HG02798 (cell line): ENCODE results near the gene CALN1.
"Not testable (repeated sequence)": the region's sequence is repeated elsewhere in the genome, so short reads cannot be mapped to it uniquely, and the experiment has no call there.

Source experiments
- ATAC-seq: cut with Tn5 transposase; IDR thresholded peaks from one replicate; pipeline ENCODE4 v1.9.1; 2021; ENCODE audit warnings: mild to moderate bottlenecking; ENCODE audit not compliant: unreplicated experiment, poor library complexity

Gene CALN1

DNA sequence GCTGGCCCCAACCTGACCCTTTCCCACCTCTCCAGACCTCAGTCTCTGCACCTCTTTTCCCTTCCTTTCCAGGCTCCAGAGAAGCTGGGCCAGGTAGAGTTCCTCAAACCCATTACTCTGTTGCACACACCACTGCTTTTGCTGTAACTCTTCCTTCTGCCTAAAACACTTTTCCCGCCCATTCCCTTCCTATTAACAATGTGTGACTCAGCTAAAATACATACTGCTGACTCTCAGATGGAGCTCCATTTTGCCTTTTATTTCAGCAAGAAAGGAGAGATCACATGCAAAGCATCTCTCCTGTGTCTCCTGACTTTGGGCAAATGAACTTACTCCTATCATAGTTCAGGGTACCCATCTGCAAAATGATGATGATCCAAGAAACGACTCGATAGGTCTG, 201.0 kb downstream of the CALN1 start:
- no peak for ATAC-seq

DNA sequence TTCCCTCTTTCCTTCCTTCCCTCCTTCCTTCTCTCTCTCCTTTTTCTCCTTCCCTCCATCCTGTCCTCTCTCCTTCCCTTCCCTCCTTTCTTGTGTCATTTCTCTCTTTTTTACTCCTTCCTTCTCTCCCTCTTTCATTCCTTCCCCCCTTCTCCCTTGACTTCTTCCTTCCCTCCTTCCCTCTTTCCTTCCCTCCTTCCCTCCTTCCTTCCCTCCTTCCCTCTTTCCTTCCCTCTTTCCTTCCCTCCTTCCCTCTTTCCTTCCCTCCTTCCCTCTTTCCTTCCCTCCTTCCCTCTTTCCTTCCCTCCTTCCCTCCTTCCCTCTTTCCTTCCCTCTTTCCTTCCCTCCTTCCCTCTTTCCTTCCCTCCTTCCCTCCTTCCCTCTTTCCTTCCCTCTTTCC, 203.1 kb downstream of the CALN1 start:
- not testable (repeated sequence) for ATAC-seq

DNA sequence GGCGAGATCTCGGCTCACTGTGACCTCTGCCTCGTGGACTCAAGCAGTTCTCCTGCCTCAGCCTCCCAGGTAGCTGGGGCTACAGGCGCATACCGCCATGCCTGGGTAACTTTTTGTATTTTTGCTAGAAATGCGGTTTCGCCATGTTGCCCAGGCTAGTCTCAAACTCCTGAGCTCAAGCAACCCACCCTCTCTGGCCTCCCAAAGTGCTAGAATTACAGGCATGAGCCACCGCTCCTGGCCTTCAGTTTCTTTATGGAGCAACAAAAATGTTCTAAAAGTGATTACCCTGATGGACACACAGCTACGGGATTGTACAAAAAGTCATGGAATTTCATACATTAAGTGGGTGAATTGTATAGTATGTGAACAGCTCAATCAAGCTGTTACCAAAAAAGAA, 216.0 kb downstream of the CALN1 start:
- no peak for ATAC-seq

DNA sequence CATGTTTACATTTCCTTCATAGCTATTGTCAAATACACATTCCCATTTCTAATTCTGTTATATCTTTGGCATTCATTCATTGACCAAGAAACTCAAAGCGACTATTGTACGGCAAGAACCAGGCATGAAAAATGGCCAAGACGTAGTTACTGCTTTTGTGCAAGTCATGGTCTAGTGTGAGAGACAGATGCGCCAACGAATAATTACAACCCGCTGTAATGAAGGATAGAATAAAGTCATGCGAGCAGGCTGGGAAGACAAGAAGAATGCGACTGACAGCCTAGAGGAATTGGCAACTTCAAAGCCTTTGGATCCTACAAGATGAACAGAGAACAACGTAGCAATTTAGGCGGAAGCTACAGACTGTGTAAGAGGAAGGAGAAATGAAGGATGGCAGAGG, 221.2 kb downstream of the CALN1 start:
- ATAC-seq = no peak

DNA sequence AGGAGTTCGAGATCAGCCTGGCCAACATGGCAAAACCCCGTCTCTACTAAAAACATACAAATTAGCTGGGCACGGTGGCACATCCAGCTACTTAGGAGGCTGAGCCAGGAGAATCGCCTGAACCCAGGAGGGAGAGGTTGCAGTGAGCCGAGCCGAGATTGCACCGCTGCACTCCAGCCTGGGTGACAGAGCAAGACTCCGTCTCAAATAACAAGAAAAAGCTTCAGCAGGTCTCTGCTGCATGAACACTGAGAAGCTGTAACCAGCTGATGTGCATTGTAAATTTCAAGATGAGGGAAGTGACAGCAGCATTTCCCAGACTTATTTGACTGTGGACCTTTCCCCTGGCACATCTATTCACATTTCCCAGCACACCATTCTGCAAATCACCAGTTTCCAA, 222.0 kb downstream of the CALN1 start:
- no peak for ATAC-seq

DNA sequence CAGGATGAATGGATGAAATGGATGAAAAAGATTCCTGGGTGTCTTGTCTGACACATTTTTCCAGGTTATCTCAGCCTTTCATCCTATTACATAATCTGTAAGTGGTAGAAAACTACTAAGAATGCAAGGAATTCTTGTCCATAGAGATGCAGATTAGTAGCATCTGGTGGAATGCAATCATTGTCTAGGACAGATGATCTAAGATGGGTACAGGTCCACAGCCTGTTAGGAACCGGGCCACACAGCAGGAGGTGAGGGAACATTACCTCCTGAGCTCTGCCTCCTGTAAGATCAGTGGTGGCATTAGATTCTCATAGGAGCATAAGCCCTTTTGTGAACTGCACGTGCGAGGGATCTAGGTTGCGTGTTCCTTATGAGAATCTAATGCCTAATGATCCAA, 225.0 kb downstream of the CALN1 start:
- no peak for ATAC-seq

DNA sequence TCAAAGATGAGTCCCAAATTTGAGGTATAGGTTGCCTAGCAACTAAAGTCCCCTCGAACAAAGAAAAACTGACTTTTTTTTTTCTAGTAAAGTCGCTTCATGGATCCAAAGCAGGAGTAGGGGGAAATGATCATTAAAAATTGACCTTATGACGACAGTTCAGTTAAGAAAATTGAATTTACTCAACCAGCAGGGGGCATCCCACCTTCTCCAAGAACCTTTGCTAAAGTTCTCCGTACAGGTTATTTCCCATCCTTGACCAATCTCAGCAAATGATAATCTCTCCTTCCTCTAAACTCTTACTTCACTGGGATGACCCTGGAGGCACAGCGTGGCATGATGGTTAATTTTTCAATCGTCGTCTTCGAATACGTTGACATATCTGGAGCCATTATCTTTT, 228.3 kb downstream of the CALN1 start:
- ATAC-seq = no peak

DNA sequence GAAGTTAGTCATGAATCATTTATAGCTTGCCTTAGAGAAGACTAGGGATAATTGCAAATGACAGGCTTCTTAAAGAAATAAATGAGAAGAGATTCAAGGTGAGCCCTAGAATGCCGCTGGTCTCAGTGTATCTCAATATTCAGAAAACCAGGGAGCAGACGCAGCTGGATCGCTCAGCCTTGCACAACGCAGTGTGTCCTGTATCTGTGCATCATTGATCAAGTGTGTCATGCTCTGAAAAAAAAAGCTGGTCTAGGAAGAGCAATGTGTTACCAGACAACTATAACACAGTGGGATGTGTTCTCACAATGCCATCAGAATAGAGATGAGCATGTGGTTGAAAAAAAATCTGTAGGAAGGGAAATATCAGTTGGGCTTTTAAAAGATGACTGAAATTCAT, 230.1 kb downstream of the CALN1 start:
- ATAC-seq = no peak

DNA sequence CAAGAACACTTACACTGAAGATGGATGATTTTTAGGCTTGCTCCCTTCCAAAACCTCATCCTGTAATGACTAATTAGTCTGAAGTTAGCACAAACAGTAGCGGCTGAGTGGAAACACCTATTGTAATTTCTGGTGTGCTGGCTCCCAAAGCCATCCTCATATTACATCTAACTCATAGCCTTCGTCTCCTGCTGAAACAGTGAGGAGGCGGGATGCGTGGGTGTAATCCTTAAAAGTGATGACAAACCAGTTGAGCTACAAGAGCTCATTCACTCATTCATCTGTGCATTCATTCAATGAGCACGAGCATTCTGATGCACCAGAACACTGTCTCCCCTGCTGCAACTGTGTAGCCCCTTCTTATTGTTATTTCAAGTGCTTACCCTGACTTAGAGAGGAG, 235.3 kb downstream of the CALN1 start:
- no peak for ATAC-seq

DNA sequence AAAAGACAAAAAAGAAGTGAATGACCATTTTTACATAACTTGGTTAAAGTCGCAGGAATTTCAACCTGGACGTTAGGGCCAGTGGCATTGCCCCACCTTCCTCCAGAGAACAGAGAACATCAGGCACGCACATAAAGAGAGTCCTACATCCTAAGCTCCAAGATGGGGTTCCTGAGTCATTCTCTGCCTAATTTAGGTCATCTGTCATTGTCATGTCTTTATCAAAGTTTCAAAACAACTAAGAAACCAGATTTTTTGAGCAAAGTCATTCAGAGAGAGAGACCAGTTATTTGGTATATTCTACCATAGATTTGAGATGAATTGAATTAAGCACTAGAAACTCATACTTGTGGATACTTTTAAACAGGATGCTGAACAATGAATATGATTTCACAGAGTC, 241.7 kb downstream of the CALN1 start:
- ATAC-seq = no peak

DNA sequence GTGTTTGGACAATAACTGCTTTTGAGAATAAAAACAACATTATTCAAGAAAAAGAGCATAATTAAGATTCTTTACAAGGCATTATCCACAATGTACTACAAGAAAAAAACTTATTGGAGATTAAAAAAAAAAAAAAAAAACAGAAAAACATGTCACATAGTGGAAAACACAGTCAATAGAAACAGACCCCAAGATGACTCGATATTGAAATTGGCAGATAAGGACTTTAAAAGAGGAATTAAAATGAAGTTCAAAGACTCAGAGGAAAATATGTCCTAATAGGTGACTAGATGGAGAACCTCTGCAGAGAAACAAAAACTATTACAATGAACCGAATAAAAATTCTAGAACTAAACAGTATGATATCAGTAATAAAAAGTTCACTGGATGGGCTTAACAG, 248.9 kb downstream of the CALN1 start:
- ATAC-seq = no peak

DNA sequence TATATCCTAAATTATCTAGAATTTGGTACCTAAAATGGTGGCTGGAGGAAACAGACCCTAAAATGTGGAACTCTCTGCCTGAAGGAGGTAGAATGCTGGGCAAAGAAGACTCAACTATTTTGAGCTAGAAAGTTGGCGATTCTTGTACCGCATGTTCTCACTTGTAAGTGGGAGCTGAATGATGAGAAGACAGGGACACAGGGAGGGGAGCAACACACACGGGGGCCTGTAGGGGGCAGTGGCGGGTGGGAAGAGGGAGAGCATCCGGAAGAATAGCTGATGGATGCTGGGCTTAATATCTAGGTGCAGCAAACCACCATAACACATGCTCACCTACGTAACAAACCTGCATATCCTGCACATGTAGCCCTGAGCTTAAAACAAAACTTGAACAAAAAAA, 250.6 kb downstream of the CALN1 start:
- no peak for ATAC-seq

DNA sequence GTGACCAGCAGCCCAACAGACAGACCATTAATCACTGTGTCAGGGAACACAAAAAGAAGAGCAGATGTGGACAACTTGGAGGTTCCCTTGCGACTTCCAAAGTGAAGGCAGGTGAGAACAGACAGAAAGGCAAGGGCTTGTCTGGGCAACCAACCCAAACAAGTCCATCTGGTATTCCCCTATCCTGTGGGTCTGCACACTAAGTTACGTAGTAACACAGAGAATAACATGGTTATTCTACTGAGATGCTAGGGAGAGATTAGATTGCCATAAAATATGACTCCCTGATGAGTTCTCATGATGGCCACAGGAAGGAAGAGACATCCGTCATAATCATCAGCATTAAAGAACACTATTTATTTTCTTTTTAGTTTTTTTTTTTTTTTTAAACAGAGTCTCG, 252.2 kb downstream of the CALN1 start:
- ATAC-seq = no peak

DNA sequence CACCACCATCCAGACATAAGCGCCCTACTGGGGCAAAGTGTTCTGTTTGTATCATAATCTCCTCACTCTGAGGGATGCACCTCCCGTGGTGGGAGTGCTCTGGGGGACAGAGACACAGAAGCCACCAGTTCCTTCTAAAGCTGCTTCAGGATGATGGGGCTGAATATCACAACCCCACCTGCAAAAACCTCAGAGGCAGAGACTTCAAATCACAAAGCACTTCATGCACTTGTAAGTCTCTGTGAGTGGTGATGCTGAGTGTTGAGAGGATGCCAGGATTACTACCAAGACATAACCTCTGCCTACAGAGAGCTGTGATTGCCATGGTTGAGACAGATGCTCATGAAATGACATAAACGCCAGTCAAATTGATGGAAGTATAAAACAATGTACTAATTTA, 255.5 kb downstream of the CALN1 start:
- ATAC-seq = no peak

DNA sequence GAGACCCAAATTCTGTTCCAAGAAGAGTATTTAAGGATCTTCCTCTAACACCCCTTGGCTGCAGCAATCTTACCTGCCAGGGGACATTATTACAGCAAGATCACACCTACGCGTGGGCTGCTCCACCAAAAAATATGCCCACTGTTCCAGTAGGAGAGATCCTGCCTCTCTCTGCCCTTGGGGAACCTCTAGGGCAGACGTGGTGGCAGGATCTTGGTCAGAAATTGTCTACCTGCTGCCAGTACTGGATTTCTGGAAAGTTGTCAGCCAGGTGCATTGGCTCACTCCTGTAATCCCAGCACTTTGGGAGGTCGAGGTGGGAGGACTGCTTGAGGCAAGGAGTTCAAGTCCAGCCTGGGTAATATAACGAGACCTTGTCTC, 259.0 kb downstream of the CALN1 start:
- no peak for ATAC-seq

DNA sequence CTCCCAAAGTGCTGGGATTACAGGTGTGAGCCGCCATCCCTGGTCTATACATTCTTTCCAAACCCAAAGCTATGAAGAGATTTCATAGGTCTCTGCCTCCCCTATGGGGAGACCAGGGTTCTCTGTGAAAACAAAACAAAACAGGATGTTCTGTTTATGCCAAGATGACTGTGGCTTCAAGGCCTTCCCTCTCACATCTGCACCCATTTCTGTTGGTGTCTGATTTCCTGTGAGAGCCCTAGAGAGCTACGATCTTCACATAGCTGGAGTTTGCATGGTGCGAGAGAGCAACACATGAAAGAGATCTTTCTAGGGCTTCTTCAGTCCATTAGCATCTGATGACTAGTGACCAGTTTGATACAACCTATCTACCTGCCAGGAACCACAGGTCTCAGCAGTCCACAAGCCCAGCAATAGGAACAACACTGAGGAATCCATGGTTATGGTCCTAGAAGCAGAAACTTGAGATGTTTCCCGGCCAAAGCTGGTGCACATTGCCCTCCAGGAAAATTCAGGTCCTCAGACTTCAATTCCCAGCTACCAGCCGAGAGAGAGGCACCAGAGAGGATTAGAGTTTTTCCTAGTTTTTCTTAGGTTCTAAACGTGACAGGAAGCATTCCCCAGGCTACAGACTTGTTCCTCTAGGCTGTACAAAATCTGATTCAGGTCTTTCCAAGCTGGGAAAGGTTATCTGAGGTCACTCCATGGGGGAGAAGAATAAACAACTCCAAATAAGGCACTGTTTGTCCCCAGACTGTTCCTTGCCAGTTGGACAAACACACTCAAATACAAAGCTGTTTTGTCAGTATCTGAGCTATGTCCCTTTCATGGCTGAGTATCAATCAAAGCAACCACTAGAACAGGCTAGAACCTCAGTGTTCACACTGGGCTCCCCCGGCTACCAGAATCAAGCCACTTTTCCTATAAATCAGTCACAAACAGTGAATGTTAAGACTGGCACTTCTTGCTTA, 259.7 kb downstream of the CALN1 start:
- ATAC-seq = no peak

DNA sequence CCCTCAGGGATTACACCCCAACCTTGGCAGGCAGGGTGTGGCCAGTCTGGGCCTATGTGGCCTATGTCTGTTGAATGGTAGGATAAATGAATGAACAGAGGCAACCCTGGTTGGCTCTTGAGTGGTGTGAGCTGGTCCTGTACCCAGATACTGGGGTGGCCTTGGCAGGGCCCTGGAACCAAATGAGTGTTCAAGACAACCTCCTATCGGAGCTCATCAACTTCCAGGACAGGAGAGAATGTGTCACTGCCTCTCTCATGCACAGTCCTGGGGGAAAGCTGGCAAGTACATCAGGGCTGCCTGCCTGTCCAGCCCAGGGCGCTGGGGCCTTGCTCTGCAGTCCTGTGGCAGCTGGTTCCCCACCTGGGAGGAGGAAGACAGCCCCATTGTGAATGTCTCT, 271.6 kb downstream of the CALN1 start:
- ATAC-seq = no peak

DNA sequence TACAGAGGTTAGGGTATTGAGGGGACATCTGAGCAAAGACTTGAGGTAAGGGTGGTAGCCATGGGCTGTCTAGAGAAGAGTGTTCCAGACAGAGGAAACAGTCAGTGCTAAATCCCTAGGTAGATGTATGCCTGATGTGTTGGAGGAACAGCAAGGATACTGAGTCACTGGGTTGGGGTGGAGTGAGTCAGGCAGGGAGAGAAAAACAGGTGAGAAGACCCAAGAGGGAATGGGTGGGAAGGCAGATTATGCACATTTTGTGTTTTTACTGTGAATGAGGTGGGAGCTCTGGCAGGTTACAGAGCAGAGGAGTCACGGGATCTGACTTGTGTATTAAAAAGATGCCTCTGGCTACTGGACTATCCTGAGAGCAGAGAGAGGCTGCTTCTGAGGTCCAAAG, 285.0 kb downstream of the CALN1 start:
- no peak for ATAC-seq

DNA sequence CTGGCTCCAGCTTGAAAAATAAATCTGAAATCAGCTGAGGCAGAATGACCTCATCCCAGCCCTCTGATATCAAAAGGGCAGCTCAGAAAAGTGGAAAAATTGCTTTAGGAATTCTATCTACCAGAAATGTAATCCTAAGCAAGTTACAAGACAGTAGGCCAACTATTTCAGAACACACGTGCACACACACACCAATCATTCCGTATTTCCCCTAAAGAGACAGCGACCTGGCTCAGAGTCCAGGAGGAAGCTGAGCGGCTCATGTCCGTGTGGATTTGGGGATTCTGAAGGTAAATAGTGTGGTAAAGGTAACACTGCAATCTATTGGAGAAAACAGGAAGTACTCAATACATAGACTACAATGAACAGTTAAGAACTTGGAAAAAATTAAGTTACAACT, 288.2 kb downstream of the CALN1 start:
- ATAC-seq = no peak

DNA sequence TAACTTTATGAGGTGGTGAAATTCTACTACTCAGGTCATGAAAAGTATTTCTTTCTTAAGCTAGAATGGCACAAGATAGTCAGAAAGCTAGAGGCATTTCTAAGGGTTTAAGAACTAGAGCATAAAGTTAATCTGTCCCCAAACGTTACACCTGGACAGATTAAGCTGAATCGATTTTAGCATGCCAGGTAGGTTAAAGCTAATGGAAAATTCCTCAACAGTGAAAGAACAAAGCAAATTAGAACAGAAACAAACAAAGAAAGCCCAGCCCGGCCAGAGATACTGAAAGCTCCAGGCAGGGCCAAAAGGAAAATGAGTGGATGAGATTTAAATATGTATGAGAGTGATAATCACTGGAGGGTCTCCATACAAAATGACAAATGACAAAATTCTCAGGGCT, 293.8 kb downstream of the CALN1 start:
- ATAC-seq = no peak

DNA sequence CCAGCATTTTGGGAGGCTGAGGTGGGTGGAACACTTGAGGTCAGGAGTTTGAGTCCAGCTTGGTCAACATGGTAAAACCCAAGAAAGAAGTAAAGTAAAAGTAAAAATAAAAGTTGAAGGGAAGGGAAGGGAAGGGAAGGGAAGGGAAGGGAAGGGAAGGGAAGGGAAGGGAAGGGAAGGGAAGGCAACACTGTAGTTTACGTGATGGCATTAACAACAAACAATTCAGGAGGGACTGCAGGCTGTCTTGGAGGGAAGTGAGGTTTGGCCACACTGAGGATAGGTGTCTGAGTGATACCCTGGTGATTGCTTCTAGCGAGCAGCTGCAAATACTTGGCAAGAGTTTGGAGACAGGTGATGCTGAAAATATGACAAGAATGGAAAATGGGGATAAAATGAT, 298.0 kb downstream of the CALN1 start:
- ATAC-seq = no peak

DNA sequence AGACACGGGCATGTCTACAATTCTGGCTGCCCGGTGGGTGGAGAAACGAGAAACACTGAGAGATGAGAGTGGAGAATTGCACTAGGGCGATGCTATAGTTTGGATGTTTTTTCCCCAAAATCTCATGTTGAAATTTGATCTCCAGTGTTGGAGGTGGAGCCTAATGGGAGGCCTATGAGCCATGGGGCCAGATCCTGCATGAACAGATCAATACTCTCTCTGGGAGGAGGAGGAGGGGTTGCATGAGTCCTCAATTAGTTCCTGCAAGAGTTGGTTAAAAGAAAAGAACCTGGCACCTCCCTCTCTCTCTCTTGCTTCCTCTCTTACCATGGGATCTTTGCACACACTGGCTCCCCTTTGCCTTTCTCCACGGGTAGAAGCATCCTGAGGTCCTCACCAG, 299.1 kb downstream of the CALN1 start:
- ATAC-seq = no peak
